AG04450 (cell line): ENCODE measurements around the gene SLC45A1. TPM values are rescaled to one million over a fixed set of nuclear protein-coding genes. Genes with fewer than 3 reads are reported as not detected.
A peak's percentile ranks its signal among the peaks of the same experiment; 100 is the strongest.
"Not testable (repeated sequence)": the region's sequence is repeated elsewhere in the genome, so short reads cannot be mapped to it uniquely, and the experiment has no call there.

Source experiments
- CTCF ChIA-PET: fragments of 300-600, 350-600 bp; formaldehyde crosslinking; extraction: SDS; loops from one replicate; lab custom pipeline; 2022; ENCODE audit warnings: antibody characterized with exemption, inconsistent platforms; lab: Charles Lee
- POLR2A ChIA-PET: fragments of 350-600 bp; formaldehyde crosslinking; extraction: SDS; loops from one replicate; lab custom pipeline; 2021; ENCODE audit warnings: antibody characterized with exemption, inconsistent platforms; lab: Yijun Ruan, JAX
- DNase-seq: peaks from one replicate; pipeline ENCODE4 v3.0.0-alpha.2; 2011; ENCODE audit warnings: low read depth, low spot score
- H3K27ac ChIP-seq: one replicate; pipeline ENCODE4 v1.5.1; 2012; ENCODE audit warnings: low read depth, low read length, control low read depth
- H3K27me3 ChIP-seq: one replicate; pipeline ENCODE4 v1.6.0; 2012; ENCODE audit warnings: low read length; ENCODE audit not compliant: control insufficient read depth, insufficient read depth
- H3K4me3 ChIP-seq: 2 replicates; pipeline ENCODE4 v1.5.1; 2011; ENCODE audit warnings: mild to moderate bottlenecking, low read depth, low read length, control low read depth
- H3K9me3 ChIP-seq: 2 replicates; pipeline ENCODE4 v1.5.1; 2012; ENCODE audit warnings: low read length; ENCODE audit not compliant: control insufficient read depth, insufficient read depth
- CTCF ChIP-seq: IDR thresholded peaks from 2 replicates; pipeline ENCODE4 v1.5.1; 2011; ENCODE audit warnings: low read depth, low read length, control low read depth, inconsistent platforms
- polyA plus RNA-seq: library from polyadenylated mRNA; depleted of rRNA; stranded (reverse); fragments of >200 nt; gene quantifications from 2 replicates; pipeline ENCODE4 v1.2.3, GENCODE V29; 2011

SLC45A1 gene
- polyA plus RNA-seq, 1 experiment = 1.5 TPM

GRCh38 chr1:8377271-8377981, 59.5 kb downstream of the SLC45A1 start:
- DNase-seq = no peak
- POLR2A ChIA-PET = interaction anchor here (0.9 kb wide), 2 partner anchors 11 to 34 kb away, joined by 3 to 4 read pairs; no protein-coding TSS in a partner anchor
- Histone ChIP-seq H3K27ac (no peak overlapping the region), H3K9me3 (no peaks in the 10 kb centered on the region), H3K4me3 (no peak overlapping the region), H3K27me3 (no peaks in the 10 kb centered on the region)
- CTCF ChIA-PET = interaction anchor here (1.1 to 2.0 kb wide), 2 partner anchors 10 to 402 kb away, joined by 3 to 5 read pairs; no protein-coding TSS in a partner anchor
- no peak for TF ChIP-seq CTCF

GRCh38 chr1:8378178-8378577, 60.3 kb downstream of the SLC45A1 start:
- H3K27me3 ChIP-seq = no peaks in the 10 kb centered on the region
- no peaks in the 10 kb centered on the region for H3K9me3 ChIP-seq
- TF ChIP-seq CTCF = no peak
- H3K4me3 ChIP-seq = no peak overlapping the region
- POLR2A ChIA-PET = interaction anchor here (0.9 kb wide), 2 partner anchors 11 to 35 kb away, joined by 3 to 4 read pairs; no protein-coding TSS in a partner anchor
- DNase-seq = peak; percentile 44
- peak overlapping the region; percentile 69 for H3K27ac ChIP-seq
- CTCF ChIA-PET = interaction anchor here (0.6 to 2.0 kb wide), 3 partner anchors 9 to 403 kb away, joined by 3 to 5 read pairs (median 3); no protein-coding TSS in a partner anchor

GRCh38 chr1:8378981-8379470, 61.1 kb downstream of the SLC45A1 start:
- DNase-seq = no peak
- CTCF ChIA-PET = interaction anchor here (0.6 kb wide), 2 partner anchors 155 to 629 kb away, joined by 3 to 7 read pairs; no protein-coding TSS in a partner anchor
- Histone ChIP-seq H3K4me3 (no peak overlapping the region), H3K27me3 (no peaks in the 10 kb centered on the region), H3K27ac (no peak overlapping the region), H3K9me3 (no peaks in the 10 kb centered on the region)
- no peak for TF ChIP-seq CTCF
- POLR2A ChIA-PET = no interaction called here

- TF ChIP-seq CTCF = no peak
- H3K27ac ChIP-seq = no peak overlapping the region
- DNase-seq = no peak
- no peaks in the 10 kb centered on the region for H3K27me3 ChIP-seq
- CTCF ChIA-PET = interaction anchor here (1.0 kb wide), 1 partner anchor 29 kb away, joined by 3 read pairs; no protein-coding TSS in a partner anchor
- H3K9me3 ChIP-seq = no peaks in the 10 kb centered on the region
- H3K4me3 ChIP-seq = no peak overlapping the region
- POLR2A ChIA-PET = no interaction called here
Measured at GRCh38 chr1:8379513-8380186, 61.7 kb downstream of the SLC45A1 start.

- H3K27me3 ChIP-seq, POLR2A ChIA-PET, DNase-seq, H3K9me3 ChIP-seq, H3K4me3 ChIP-seq, H3K27ac ChIP-seq: not testable (repeated sequence)
- CTCF ChIA-PET = interaction anchor here (1.0 kb wide), 1 partner anchor 29 kb away, joined by 3 read pairs; no protein-coding TSS in a partner anchor
Measured at GRCh38 chr1:8380310-8380709, 62.4 kb downstream of the SLC45A1 start.
